ENCODE measurements around the gene DMRTA2. TPM values are rescaled to one million over a fixed set of nuclear protein-coding genes. Genes with fewer than 3 reads are reported as not detected.

DMRTA2 gene
- total RNA-seq, result 1 to 10 TPM; 1.6 to 8.0 (median 4.4) TPM

DNA sequence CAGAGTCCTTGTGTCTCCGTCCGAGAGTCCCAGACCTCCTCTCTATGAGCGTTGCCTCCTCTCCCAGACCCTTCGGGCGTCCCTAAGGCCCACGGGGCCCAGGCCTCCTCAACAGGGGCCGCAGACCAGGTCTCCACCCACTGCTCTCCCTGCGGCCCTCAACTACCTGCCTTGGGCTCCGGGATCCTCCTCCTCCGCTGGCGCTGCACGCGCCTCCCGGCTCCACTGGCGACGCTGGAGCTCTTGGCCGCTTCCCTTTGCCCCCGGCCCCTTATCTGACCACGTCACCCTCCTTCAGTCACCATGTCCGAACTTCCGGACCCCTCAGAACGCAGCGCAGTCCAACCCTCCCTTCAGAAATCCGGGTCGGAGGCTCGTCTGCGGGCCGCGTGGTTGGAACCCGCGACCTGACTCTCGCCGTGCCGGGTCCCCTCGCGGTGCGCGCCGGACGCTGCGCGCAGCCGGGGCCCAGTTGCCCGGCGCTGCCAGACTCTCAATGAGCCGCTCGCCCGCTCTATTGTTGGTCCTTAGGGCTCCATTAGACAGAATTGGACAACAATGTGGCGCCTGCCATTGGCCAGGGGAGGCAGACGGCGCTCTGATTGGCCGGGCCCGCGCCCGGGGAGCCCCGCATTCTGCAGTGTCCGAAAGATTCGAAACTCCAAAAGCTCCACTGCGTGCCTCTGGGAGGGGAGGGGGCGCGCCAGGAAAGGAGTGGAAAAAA lies at the start of gene DMRTA2:
Gene DMRTA2, minus strand, starts transcription at position 498 of the 724 bp plus-strand sequence. CDS start 1,907 bp downstream, outside the sequence.
- DNase-seq, result no peak
- peaks cover 27 to 98% (median 41%) of the 10 kb centered on the region in 3 donors for H3K4me1 ChIP-seq
- TF ChIP-seq, protein P1, sequence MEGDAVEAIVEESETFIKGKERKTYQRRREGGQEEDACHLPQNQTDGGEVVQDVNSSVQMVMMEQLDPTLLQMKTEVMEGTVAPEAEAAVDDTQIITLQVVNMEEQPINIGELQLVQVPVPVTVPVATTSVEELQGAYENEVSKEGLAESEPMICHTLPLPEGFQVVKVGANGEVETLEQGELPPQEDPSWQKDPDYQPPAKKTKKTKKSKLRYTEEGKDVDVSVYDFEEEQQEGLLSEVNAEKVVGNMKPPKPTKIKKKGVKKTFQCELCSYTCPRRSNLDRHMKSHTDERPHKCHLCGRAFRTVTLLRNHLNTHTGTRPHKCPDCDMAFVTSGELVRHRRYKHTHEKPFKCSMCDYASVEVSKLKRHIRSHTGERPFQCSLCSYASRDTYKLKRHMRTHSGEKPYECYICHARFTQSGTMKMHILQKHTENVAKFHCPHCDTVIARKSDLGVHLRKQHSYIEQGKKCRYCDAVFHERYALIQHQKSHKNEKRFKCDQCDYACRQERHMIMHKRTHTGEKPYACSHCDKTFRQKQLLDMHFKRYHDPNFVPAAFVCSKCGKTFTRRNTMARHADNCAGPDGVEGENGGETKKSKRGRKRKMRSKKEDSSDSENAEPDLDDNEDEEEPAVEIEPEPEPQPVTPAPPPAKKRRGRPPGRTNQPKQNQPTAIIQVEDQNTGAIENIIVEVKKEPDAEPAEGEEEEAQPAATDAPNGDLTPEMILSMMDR (IDR thresholded peaks at IDR 0.05), result no peak
- no peak for TF ChIP-seq POLR2A (IDR thresholded peaks at IDR 0.05)

DNA sequence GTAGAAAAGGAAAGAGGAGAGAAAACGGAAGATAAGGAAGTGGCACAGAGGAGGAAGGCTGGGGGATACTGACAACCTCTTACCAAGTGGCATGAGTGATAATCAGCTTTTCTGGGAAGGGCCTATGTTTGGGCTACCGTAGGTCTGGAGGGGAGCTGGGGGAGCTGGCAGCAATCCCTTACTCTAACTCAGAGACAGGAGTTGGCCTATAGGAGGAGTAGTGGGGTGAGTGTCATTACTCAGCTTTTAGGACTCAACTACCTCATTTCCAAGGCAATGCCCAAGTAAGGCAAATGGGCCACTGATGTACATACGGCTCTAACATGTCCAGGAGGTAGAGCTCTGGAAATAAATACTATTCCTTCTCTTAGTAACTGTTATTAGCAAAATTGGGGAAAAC lies 48.7 kb upstream of the DMRTA2 start:
- DNase-seq, result no peak
- H3K27me3 ChIP-seq, result no peaks in the 10 kb centered on the region
- H3K27ac ChIP-seq, result no peak overlapping the region
- 88 to 95% methylated on average over 3 of the region's 3 CpGs for WGBS, 2 donors
- H3K9me3 ChIP-seq, result no peaks in the 10 kb centered on the region
- no peaks in the 10 kb centered on the region for H3K4me1 ChIP-seq
- intact Hi-C loops (cut with DNase I), result no loop called here
- H3K36me3 ChIP-seq, result peaks cover 0 to 69% (median 0%) of the 10 kb centered on the region in 3 donors
- H3K4me3 ChIP-seq, result no peak overlapping the region
- TF ChIP-seq POLR2A (IDR thresholded peaks at IDR 0.05), result no peak
- TF ChIP-seq, protein P1 (IDR thresholded peaks at IDR 0.05), result no peak

More for the DNA sequence above, at the start of gene DMRTA2:
- intact Hi-C loops (cut with DNase I), result no loop called here
- Histone ChIP-seq H3K27ac (peak within 1 kb of the TSS; percentile 5 to 72 (median 48)), H3K4me3 (peak within 1 kb of the TSS; percentile 47 to 71 (median 57)), H3K9me3 (no peaks in the 10 kb centered on the region), H3K36me3 (peaks cover 0 to 16% (median 0%) of the 10 kb centered on the region in 3 donors), H3K27me3 (peaks cover 0 to 100% (median 44%) of the 10 kb centered on the region in 4 donors)
- 2 to 8% methylated on average over 29 to 35 of the region's 61 CpGs for WGBS, 2 donors

DNA sequence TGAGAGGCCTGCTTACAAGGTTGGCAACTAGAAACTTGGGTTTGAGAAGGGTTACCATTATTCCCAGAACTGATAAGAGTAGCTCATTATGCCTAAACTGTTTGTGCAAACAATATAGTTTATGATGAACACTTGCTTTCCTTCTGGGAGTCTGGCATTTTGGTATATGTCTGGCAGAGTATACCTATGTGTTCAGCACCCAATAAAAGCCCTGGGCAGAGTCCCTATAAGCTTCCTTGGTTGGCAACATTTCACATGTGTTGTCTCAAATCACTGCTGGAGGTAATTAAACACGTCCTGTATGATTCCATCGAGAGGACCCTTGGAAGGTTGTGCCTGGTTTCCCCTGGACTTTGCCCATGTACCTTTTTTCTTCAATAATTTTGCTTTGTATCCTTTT lies 39.7 kb upstream of the DMRTA2 start:
- Histone ChIP-seq H3K36me3 (peaks cover 0 to 38% (median 0%) of the 10 kb centered on the region in 3 donors), H3K4me3 (no peak overlapping the region), H3K27me3 (no peaks in the 10 kb centered on the region), H3K27ac (no peak overlapping the region), H3K9me3 (no peaks in the 10 kb centered on the region), H3K4me1 (no peaks in the 10 kb centered on the region)
- WGBS, 2 donors, result 94 to 96% methylated on average over 2 of the region's 2 CpGs
- intact Hi-C loops (cut with DNase I), result no loop called here
- TF ChIP-seq, protein P1 (IDR thresholded peaks at IDR 0.05), result no peak
- TF ChIP-seq POLR2A (IDR thresholded peaks at IDR 0.05), result no peak
- no peak for DNase-seq

DNA sequence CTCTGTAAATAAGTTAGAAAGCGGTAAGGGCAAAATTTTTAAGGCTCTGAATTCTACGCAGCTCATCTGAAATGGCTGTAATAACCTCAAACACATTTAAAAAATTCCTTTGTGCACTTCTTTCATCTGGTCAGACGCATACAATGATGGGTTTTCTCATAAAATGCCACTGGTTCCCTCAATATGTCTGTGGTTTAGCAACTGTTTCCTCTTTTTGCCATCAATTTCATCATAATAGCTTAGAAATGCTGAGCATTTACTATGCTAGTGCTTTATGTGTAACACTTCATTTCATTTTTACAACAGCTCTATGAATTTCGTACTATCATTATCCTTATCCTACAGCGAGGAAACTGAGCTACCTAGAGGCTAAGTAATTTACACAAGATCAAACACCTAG lies 35.3 kb upstream of the DMRTA2 start:
- 92 to 93% methylated on average over 5 of the region's 5 CpGs for WGBS, 2 donors
- intact Hi-C loops (cut with DNase I), result no loop called here
- no peaks in the 10 kb centered on the region for H3K27me3 ChIP-seq

DNA sequence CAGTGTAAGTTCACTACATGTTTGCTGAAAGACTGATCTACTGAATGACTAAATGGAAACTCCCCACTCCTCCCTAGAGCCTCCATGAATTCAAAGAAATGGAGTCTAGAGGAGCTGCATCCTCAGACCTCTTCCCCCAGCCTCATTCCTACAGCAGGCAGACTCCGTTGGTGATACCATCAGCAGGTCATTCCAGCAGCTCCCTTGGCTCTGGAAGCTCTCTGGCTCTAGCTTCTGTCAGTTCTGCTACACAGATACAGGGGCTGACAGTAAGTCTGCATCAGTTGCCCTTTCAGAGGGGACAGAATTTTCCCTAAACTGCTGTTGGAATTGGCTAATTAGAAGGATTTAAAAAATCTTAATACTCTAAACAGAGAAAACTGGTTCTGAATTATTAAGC lies 31.7 kb upstream of the DMRTA2 start:
- Histone ChIP-seq H3K36me3 (peaks cover 0 to 28% (median 0%) of the 10 kb centered on the region in 3 donors), H3K4me1 (no peaks in the 10 kb centered on the region), H3K9me3 (no peaks in the 10 kb centered on the region), H3K27me3 (no peaks in the 10 kb centered on the region), H3K27ac (no peak overlapping the region), H3K4me3 (no peak overlapping the region)
- intact Hi-C loops (cut with DNase I), result no loop called here
- no peak for TF ChIP-seq POLR2A (IDR thresholded peaks at IDR 0.05)
- TF ChIP-seq, protein P1 (IDR thresholded peaks at IDR 0.05), result no peak
- 100% methylated on average over 1 of the region's 1 CpG for WGBS, 2 donors
- DNase-seq, result no peak

More for the DNA sequence above, 35.3 kb upstream of the DMRTA2 start:
- DNase-seq, result no peak
- Histone ChIP-seq H3K9me3 (no peaks in the 10 kb centered on the region), H3K36me3 (peaks cover 0 to 38% (median 0%) of the 10 kb centered on the region in 3 donors), H3K4me1 (no peaks in the 10 kb centered on the region), H3K27ac (no peak overlapping the region), H3K4me3 (no peak overlapping the region)
- no peak for TF ChIP-seq POLR2A (IDR thresholded peaks at IDR 0.05)
- TF ChIP-seq, protein P1 (IDR thresholded peaks at IDR 0.05), result no peak
